HG03571 (cell line): ENCODE measurements around the gene PTGDR2.
"Not testable (repeated sequence)": the region's sequence is repeated elsewhere in the genome, so short reads cannot be mapped to it uniquely, and the experiment has no call there.

Experiments used
- ATAC-seq: cut with Tn5 transposase; IDR thresholded peaks from one replicate; pipeline ENCODE4 v1.9.1; 2021; ENCODE audit not compliant: unreplicated experiment

Gene PTGDR2

DNA sequence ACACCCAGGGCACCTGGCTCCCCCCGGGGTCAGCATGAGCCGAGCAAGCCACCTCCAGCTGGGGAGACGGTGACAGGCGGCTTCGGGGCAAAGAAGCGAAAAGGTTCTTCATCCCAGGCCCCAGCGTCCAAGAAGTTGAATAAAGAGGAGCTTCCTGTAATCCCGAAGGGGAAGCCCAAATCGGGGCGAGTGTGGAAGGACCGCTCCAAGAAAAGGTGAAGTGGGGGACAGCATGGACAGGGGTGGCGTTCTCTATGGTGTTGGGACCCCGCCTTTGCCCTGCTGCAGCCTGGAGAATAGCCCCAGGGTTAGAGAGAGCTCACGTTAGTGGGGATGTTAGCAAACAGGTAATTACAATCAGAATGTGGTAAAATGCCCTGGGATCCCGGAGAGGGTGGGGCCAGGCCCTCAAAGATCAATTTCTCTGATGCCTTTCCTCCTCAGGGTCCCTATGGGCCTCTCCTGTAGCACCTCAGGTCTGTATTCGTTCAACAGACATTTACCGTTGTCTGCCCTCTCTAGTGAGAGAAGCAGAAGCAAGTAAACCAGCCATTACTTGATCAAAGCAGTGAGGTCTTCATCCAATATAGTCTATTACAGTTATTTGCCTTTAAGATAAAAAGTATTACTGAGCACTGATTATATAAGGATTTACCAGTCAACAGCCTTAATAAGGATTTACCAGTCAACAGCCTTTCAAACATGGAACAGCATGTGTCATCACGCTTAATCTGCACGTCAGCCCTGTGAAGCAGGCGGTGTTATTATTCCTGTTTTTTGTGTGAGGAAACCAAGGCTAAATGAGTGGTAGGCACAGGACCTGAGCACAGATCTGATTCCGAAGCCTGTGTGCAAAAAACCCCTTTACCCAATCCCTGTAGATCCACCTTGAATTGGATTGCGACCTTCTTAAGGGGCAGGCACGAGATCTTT lies 12.8 kb downstream of the PTGDR2 start:
- ATAC-seq = no peak

DNA sequence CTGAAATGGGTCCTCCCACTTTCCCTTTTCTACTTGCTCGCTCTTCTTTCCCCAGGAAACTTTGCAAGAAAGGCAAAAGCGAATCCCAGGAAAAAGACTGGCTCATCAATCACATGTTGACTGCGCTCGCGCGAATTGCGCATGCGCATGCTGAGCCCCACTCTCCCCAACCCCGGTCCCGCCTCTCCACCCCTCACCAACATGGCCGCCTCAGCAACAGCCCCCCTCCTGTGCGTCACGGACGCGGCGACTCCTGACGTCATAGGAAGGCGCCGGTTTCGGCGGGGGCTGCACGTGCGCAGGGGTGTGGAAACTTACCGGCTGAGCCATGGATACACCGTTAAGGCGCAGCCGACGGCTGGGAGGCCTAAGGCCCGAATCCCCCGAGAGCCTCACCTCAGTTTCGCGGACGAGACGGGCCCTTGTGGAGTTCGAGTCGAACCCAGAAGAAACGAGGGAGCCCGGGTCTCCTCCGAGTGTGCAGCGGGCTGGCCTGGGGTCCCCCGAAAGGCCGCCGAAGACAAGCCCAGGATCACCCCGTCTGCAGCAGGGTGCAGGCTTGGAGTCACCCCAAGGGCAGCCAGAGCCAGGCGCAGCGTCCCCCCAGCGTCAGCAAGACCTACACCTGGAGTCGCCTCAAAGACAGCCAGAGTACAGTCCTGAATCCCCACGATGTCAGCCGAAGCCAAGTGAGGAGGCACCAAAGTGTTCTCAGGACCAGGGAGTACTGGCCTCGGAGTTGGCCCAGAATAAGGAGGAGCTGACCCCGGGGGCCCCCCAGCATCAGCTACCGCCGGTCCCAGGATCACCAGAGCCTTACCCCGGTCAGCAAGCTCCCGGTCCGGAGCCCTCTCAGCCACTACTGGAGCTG lies 13.7 kb downstream of the PTGDR2 start, which contains the start of gene CCDC86:
TSS of gene CCDC86 (plus strand) at position 317 of the 871 bp plus-strand sequence. CDS start at position 329, 12 bp downstream.
- ATAC-seq = peak; percentile 78

DNA sequence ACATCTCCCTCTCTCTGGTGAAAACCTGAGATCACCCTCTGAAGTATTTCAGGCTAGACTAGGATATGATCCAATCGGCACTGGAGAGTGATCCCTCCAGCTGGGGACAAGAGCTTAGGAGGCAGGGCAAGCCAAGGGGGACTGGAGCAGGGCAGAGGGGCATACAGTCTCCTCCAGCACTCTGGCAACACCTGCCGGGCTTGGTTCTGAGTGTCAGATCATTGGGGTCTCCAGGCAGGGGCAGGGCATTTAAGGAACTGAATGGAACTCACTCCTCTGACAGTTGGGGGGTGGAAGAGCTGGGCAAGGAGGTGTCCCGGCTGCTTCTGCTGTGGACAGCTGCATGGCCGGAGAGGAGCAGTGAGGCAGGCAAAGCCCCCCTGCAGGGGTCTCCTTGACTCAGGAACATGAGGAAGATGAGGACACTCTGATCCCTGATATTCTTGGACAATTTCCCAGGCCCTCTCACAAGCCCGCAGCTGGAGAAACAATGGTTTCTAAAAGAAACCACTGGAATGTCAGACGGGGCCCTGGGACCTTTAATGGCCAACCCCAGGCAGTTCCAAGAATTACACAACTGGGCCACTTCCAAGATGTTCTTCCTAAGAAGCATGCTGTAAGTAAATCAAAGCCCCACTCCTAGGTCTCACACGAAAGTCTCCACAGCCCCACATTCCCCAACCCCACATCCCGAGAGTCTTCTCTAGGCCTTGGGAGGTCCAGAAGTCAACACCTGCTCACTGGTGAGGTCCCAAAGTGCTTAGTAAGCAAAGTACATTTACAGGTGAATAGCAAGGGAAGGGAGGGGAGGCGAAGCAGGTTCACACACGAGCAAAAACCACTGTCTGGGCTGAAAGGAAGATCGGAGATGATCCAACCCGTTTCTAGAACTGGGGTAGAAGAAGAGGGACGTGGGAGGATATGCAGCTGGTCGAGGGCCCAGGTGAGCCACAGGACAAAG lies 15.0 kb downstream of the PTGDR2 start:
- no peak for ATAC-seq

DNA sequence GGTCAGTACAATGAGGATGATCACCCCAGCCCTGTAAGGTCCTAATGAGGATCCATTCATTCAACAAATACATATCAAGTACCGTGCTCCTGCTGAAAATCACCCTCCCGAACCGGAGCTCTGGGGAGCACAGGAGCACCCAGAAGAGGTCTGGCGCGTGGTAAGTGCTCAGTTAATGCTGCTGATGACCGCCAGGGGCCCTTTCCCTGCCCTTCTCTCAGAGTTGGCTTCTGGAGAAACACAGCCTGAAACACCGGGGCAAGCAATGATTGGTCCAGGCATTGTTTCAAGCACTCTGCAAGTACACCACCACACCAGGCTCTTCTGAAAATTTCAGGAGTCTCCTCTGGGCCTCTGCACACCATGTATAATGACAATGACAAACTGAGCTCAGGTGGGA lies 17.6 kb downstream of the PTGDR2 start:
- ATAC-seq = no peak

DNA sequence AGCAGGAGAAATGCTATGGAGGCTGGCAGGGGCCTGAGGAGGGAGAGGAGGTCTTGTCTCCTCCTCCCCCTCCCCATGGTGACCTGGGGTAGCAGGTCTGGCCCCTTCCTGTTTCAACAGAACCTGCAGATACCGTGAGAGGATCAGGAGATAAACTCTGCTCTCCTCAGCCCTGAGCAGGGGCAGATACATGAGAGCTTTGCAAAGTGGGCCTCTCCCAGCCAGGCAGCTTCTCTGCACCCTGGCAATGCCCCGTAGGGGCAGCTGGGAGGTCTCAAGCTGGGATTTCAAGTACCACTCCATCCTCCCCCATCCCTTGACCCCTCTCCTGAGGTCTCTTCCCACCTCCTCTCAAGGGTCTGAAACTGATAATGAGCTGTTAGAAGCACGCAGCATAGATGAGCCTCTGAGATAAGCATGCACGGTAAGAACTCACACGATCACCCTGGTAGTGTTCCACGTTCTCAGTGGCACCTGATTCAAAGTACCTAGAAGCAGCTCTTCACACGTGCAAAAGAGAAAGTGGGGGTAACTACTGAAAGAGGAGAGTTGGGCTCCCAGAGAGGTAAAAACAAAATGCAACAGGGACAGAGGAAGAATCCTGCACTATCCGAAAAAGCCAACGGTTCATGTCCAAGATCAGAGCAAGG lies 18.8 kb downstream of the PTGDR2 start:
- no peak for ATAC-seq

DNA sequence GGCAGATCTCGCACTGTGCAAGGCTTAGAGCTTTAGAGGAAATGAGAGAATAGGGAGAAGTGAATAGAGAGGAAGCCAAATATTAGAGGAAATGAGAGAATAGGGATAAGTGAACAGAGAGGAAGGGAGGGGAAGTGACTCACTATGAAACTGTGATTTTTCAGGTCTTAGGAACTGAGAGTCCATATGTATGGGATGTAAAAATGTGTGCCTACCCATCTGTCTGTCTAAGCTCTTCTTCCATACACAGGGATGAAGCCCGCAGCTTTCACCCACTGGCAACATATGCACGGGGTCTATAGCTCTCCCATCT lies 20.3 kb downstream of the PTGDR2 start:
- ATAC-seq = no peak

DNA sequence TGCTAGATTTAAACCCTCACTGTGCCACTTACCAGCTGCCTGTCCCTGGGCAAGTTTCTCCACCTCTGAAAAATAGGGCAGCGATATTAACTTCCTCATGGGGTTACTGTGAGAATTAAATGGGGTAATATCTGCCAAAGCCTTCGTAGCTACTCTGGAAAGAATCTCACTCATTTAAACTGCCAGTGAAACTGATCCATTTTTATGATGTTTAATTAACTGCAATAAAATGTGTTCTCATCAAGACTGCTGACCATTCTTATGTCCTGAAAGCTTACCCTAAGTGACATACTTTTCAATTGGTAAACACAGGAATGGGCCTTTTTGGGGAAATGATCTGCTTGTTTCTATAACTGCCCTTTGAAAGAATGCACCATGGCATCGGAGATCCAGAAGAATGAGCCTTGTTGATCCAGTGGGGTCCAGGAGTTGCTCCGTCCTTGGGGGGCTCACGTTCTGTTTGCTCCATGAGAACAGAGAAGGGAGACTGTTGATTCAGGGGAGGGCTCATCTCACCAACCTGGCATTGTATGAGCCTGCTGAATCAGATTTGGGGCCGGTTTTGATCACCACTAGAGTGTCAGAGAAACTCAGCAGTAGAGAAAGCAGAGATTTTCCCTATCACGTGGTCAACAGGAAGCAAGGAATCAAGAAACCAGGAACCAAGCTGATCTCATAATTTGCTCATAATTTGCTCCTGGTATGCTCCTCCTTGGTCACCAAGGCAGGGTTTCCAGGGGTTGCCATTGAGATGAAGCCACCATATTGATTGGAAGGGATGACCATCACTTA lies 20.8 kb downstream of the PTGDR2 start:
- ATAC-seq = no peak

DNA sequence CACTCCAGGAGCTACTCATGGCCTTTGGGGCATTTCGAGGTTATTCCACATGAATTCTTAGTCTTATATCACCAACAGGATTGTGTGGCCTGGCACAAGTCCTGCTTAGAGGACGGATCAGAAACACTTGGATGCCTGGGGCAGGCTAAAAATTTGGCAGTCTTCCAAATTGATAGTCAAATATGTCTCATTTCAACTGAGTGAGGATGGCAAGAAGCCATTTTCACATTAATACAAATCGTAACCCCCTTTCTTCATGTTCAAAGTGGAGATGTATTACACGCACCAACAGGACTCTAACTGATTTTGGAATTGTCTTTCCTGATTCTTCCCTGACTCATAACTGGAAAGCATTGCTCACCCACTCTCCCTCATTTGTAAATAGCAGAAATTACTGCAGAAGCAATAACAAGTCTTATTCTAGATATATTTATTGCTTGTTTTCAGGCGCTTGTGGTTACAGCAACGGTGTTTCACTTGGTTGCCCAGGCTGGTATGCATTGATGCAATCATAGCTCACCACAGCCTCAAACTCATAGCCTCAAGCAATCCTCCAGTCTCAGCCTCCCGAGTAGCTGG lies 24.2 kb downstream of the PTGDR2 start:
- ATAC-seq = no peak

DNA sequence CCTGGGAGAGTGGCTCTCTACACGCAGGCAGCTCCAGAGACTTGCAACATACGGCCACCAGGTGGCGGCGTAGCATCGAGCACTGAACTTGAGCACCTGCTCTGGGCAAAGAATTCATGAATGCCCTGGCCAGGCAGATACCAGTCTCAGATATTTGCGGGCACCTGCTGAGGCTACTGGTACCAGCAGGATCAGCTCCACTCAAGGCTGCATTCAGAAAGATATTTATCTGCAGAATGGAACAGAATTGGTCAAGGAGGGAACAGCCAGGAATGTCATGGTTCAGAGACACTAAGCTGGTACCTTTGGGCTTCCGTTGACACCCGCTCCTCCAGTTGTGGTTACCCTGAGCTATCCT lies 24.6 kb downstream of the PTGDR2 start:
- ATAC-seq = peak; percentile 78

DNA sequence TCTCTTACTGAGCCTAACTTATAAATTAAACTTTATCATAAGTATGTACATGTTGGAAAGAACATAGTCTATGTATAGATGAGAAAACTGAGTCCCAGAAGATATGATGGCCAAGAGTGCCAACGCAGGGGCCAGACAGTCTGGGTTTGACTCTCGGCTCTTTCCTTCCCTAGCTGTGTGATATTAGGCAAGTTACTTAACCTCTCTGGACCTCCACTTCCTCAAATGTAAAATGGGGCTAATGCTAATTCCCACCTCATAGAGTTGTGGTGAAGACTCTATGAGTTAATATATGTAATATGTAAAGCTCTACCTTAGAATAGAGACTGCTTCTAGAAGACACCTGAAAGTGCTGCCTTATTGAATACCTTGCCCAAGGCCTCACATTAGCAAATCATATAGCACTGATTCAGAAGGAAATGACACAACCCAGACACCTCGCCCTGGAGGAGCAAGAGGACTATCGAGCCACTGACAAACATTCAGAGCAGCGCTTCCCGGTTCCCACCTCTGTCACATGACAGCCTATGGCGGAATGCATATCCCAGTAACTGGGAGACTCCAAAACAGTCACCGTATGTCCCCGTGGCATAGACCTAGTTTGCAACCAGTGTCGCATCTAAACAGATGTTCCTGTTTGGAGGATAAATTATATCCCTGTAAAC lies 25.1 kb downstream of the PTGDR2 start:
- no peak for ATAC-seq

DNA sequence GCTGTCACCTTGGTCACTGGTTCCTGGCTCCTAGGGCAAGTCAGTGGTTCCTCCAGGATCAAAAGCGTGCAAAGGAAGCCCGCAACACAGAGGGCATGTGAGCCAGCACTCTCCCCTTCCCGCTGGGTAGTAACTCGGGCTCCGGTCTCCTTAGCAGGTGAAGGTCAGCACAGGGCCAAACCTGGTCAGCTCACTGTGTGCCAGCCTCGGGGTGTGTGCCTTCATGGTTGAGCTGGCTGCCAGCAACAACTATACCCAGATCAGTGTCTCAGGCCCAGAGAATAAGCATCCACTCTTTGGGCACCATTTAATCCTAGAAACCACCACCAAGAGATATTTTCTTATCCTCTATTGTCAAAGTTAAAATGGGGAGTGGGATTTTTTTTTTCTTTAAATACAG lies 30.0 kb downstream of the PTGDR2 start:
- ATAC-seq = no peak

DNA sequence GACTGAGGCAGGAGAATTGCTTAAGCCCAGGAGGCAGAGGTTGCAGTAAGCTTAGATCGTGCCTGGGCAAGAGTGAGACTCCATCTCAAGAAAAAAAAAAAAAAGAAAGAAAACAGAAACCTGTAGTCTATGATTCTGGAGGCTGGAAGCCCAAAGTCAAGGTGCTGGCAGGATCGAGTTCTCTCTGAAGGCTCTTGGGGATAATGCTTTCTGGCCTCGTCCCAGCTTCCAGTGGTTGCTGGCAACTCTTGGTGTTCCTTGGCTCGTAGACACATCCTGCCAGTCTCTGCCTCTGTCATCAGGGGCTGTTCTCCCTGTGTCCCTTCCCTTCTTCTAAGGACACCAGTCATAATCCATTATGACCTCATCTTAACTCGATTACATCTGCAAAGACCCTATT lies 30.6 kb downstream of the PTGDR2 start:
- ATAC-seq = no peak

DNA sequence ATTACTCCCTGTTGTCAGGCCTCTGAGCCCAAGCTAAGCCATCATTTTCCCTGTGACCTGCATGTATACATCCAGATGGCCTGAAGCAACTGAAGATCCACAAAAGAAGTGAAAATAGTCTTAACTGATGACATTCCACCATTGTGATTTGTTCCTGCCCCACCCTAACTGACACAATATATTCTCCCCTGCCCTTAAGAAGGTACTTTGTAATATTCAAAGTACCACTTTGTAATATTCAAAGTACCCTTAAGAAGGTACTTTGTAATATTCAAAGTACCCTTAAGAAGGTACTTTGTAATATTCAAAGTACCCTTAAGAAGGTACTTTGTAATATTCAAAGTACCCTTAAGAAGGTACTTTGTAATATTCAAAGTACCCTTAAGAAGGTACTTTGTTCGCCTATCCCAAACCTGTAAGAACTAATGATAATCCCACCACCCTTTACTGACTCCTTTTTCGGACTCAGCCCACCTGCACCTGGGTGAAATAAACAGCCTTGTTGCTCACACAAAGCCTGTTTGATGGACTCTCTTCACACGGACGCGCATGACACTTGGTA lies 31.9 kb downstream of the PTGDR2 start:
- not testable (repeated sequence) for ATAC-seq

DNA sequence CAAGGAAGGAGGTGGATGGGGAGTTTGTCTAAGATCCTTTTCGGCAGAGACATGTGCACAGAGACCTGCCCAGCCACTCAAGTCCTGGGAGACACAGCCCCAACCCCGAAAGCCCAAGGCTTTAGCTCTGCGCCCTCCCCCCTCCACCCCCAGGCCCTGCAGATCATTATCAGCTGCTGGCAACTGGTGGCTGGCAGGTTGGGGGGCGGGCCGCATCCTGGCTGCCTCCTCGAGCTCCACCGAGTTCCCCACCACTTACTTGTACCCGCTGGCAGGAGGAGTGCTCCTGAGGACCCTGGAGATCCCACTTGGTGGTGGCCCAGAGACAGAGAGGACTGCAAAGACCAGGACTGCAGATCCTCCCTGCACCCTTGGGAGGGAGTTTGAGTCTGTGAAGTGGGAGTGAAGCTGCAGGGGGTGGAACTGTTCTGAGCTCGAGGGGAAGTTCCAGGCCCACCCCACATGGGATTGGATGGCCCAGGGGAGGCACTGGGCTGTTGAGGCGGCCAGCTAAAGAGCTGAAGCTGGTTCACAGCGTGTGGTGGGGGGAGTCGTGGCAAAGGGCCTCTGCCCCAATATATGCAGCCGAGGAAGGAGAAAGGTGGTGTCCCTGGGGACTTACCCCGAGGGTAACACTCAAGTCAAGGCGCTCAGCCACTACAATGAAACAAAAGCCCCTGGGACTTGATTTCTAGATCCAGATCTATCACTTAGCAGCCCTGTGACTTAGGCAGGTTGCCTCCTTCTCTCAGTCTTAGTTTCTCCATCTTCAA lies 33.7 kb downstream of the PTGDR2 start:
- ATAC-seq = no peak

DNA sequence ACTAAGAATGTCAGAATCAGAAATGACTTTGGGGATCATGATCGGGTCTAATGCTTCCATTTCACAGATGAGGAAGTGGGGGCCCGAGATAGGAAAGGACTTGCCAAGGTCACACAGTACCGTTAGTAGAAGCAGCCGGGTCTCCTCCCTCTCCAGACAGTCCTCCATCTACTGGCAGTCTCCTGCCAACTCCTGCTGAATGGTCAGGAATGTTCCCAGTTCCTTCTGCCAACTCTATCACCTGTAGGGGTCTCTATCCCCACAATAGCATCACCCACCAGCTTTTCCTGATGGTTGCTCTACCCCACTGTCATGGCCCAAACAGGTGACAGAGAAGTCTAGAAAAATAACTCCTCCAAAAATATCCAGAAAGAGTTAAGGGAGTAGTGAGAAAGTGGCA lies 37.7 kb downstream of the PTGDR2 start:
- ATAC-seq = no peak

DNA sequence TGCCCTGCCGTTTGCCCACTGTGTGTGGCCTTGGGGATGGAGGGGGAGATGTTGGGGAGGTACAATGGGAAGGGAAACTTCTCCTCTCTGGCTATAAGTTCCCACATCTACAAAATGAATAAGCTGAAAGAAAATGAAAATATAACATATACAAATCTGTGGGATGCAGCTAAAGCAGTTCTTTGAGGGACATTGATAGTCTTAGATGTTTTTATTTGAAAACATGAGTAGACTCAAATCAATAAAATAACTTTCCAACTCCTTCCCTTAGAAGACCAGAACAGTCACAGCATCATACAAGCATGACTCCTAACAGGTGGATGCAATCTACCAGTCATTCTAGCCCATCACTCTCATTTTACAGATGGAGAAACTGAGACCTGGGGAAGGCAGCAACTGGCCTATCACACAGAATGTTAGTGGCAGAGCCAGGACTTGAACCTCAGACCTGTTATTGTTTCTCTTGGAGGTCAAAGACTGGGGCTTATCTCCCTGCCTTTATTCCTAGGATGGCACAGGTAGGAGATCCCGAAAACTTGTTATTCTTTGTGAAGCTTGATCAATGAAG lies 39.1 kb downstream of the PTGDR2 start:
- no peak for ATAC-seq

DNA sequence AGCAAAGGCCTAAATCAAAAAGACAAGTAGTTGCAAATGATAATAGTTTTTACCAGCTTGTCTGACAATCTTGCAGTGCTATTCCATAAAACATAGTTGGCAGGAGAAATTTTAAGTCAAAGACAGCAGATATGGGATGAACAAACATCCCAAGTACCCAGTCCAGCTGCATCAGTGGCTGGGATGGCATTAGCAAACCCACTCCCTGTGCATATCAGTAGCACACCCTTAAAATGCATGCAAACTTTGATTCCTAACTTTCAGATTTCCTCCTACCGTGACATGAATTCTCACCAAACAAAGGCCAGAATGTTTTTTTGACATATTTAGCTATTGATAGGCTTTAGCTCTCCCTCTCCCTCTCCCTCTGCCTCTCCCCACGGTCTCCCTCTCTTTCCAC lies 41.6 kb downstream of the PTGDR2 start:
- ATAC-seq = no peak
